ENCODE data around the gene ZMYND10.

ZMYND10 gene

GRCh38 chr3:50388720-50389413 is 43.3 kb upstream of the ZMYND10 start:
- no peak for TF ChIP-seq CTCF (IDR thresholded peaks at IDR 0.05)
- Mint-ChIP-seq H3K9me3 (no peaks in the 10 kb centered on the region), H3K4me1 (peaks cover 12% of the 10 kb centered on the region), H3K4me3 (no peak overlapping the region), H3K36me3 (ENCODE audit: low read depth) (no peaks in the 10 kb centered on the region), H3K27me3 (ENCODE audit: low read depth, poor library complexity) (peaks cover 6% of the 10 kb centered on the region), H3K27ac (no peak overlapping the region)
- no peak for DNase-seq

- Mint-ChIP-seq H3K4me3 (no peak overlapping the region), H3K27ac (no peak overlapping the region), H3K36me3 (ENCODE audit: low read depth) (no peaks in the 10 kb centered on the region), H3K27me3 (ENCODE audit: low read depth, poor library complexity) (peaks cover 6% of the 10 kb centered on the region), H3K9me3 (no peaks in the 10 kb centered on the region), H3K4me1 (peaks cover 17% of the 10 kb centered on the region)
- peak; percentile 61 for DNase-seq
- TF ChIP-seq CTCF (IDR thresholded peaks at IDR 0.05), result peak; percentile 58
Measured at GRCh38 chr3:50388016-50388719, 42.6 kb upstream of the ZMYND10 start.

- H3K36me3 Mint-ChIP-seq (ENCODE audit: low read depth), result no peaks in the 10 kb centered on the region
- no peaks in the 10 kb centered on the region for H3K9me3 Mint-ChIP-seq
- peaks cover 4% of the 10 kb centered on the region for H3K27me3 Mint-ChIP-seq (ENCODE audit: low read depth, poor library complexity)
- H3K4me1 Mint-ChIP-seq, result peaks cover 36% of the 10 kb centered on the region
- DNase-seq, result no peak
- no peak for TF ChIP-seq CTCF (IDR thresholded peaks at IDR 0.05)
- H3K27ac Mint-ChIP-seq, result no peak overlapping the region
- no peak overlapping the region for H3K4me3 Mint-ChIP-seq
Measured at GRCh38 chr3:50385754-50386153, 40.2 kb upstream of the ZMYND10 start.

DNA sequence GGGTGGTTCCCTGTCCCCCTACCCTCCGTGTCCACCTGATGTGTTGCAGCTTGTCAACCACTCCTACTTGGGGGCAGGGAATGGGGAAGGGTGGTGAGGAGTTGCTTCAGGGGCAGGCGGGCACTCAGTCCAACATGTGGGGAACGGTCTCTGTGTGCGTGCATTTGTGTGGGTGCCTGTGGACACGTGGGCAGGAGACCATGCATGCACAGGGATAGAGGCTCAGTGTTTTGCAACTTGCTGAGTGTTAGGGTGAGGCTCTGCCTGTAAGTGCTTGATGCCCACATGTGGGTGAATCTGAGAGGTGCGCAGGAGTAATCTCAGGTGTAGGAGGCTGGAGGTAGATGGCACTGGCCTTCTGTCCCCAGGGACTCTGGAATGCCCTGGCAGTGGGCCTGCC is 38.2 kb upstream of the ZMYND10 start:
- H3K4me3 Mint-ChIP-seq, result no peak overlapping the region
- H3K4me1 Mint-ChIP-seq, result peaks cover 43% of the 10 kb centered on the region
- no peak for TF ChIP-seq CTCF (IDR thresholded peaks at IDR 0.05)
- H3K27ac Mint-ChIP-seq, result no peak overlapping the region
- no peak for DNase-seq
- H3K9me3 Mint-ChIP-seq, result no peaks in the 10 kb centered on the region
- H3K27me3 Mint-ChIP-seq (ENCODE audit: low read depth, poor library complexity), result peaks cover 4% of the 10 kb centered on the region
- no peaks in the 10 kb centered on the region for H3K36me3 Mint-ChIP-seq (ENCODE audit: low read depth)

DNA sequence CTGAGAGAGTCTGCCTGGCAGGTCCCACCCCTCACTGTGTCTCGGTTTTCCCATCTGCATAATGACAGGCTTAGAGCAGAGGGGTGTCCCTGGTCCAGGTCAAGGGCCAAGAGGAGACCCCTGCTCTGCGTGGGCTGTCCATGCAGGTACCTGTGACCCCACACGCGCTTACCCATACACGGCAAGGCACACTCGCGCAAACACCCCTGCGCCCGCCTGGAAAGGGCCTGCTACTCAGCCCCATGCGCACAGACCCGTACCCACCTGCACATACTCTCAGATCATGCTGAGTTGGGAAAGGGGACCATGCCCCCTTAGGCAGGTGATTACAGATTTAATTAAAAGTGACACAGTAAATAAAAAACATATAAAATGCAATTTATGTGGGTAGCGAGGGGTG is 37.2 kb upstream of the ZMYND10 start:
- Mint-ChIP-seq H3K27me3 (ENCODE audit: low read depth, poor library complexity) (peaks cover 4% of the 10 kb centered on the region), H3K4me3 (no peak overlapping the region), H3K36me3 (ENCODE audit: low read depth) (no peaks in the 10 kb centered on the region), H3K9me3 (no peaks in the 10 kb centered on the region), H3K4me1 (peaks cover 47% of the 10 kb centered on the region), H3K27ac (no peak overlapping the region)
- no peak for DNase-seq
- TF ChIP-seq CTCF (IDR thresholded peaks at IDR 0.05), result no peak

DNA sequence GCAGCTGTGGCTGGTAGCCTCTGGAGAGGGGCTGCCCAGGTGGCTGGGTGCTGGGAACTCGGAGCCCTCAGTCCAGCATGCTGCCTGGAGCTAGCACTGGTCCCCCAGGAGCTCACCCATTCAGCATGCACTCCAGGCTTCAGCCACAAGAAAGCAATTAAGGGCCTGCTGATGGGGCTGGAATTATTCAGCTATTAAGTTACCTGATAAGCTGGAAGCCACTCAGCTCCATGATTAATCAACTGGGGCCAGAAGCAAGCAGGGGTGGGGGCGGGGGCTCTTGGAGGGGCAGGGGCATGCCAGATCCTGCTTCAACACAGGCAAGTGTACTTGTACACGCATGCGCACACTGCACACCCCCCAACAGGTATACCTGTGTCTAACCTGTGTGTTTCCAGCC is 35.9 kb upstream of the ZMYND10 start:
- Mint-ChIP-seq H3K36me3 (ENCODE audit: low read depth) (no peaks in the 10 kb centered on the region), H3K9me3 (no peaks in the 10 kb centered on the region), H3K4me1 (peaks cover 45% of the 10 kb centered on the region), H3K27ac (no peak overlapping the region), H3K4me3 (no peak overlapping the region), H3K27me3 (ENCODE audit: low read depth, poor library complexity) (peaks cover 4% of the 10 kb centered on the region)
- DNase-seq, result no peak
- TF ChIP-seq CTCF (IDR thresholded peaks at IDR 0.05), result no peak

Measured in nephron progenitor cell (in vitro differentiated cells).